ENCODE results near the gene NOD2. TPM values are rescaled to one million over a fixed set of nuclear protein-coding genes. Genes with fewer than 3 reads are reported as not detected.

The NOD2 gene
- total and polyA plus RNA-seq, 2 of the 13 experiments (the other 11 are each of a cell fraction or from before 2014, with no cell fraction given), result 0.27 to 0.81 TPM

DNA sequence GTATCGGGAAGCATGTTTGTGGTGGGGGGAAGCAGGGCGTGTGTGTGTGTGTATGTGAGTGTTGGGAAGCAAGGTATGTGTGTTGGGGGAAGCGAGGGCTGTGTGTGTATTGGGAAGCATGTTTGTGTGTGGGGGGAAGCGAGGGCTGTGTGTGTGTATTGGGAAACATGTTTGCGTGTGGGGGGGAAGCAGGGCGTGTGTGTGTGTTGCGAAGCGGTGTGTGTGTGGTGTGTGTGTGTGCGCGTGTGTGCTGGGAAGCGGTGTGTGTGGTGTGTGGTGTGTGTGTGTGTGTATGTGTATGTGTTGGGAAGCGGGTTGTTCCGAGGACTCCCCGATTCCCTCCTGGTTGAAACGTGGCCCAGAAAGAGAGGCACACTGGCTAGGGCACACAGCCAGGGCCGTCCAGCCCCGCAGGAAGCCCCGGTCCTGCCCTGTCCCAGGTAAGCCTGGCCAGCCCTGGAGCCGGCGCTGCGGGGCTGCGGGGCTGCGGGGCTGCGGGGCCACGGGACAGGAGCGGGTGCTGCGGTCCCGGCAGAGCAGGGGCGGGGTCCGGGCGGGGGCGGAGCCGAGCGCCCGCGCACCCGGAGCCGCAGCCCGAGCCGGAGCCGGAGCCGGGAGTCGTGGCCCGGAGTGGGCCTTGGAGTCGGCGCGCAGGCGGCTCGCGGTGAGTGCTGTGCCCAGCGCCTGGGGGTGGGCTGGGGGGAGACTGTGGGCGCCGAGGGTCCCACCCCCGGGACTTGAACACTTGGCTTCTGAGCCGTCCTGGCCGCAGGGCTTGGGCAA is at the start of gene NOD2 (continued):
- no peak for TF ChIP-seq ZNF138 (CRISPR knock-in tag; IDR thresholded peaks at IDR 0.05; ENCODE audit: low read depth)
- TF ChIP-seq ZNF251 (CRISPR knock-in tag; IDR thresholded peaks at IDR 0.05), result no peak
- TF ChIP-seq NFIC (IDR thresholded peaks at IDR 0.05; ENCODE audit: low read length), result no peak
- TF ChIP-seq, protein P1, sequence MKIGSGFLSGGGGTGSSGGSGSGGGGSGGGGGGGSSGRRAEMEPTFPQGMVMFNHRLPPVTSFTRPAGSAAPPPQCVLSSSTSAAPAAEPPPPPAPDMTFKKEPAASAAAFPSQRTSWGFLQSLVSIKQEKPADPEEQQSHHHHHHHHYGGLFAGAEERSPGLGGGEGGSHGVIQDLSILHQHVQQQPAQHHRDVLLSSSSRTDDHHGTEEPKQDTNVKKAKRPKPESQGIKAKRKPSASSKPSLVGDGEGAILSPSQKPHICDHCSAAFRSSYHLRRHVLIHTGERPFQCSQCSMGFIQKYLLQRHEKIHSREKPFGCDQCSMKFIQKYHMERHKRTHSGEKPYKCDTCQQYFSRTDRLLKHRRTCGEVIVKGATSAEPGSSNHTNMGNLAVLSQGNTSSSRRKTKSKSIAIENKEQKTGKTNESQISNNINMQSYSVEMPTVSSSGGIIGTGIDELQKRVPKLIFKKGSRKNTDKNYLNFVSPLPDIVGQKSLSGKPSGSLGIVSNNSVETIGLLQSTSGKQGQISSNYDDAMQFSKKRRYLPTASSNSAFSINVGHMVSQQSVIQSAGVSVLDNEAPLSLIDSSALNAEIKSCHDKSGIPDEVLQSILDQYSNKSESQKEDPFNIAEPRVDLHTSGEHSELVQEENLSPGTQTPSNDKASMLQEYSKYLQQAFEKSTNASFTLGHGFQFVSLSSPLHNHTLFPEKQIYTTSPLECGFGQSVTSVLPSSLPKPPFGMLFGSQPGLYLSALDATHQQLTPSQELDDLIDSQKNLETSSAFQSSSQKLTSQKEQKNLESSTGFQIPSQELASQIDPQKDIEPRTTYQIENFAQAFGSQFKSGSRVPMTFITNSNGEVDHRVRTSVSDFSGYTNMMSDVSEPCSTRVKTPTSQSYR (CRISPR knock-in tag; IDR thresholded peaks at IDR 0.05; ENCODE audit: borderline replicate concordance), result no peak
- TF ChIP-seq ZNF770 (CRISPR knock-in tag; IDR thresholded peaks at IDR 0.05), result no peak
- TF ChIP-seq EED (CRISPR knock-in tag; IDR thresholded peaks at IDR 0.05), result no peak
- TF ChIP-seq ZNF549 (CRISPR knock-in tag; IDR thresholded peaks at IDR 0.05), result no peak
- TF ChIP-seq SCMH1 (CRISPR knock-in tag; IDR thresholded peaks at IDR 0.05; ENCODE audit: borderline replicate concordance), result no peak
- no peak for TF ChIP-seq RFX3 (CRISPR knock-in tag; IDR thresholded peaks at IDR 0.05)
- TF ChIP-seq GATAD2A (CRISPR knock-in tag; IDR thresholded peaks at IDR 0.05), result no peak
- no peak for TF ChIP-seq NPAS2 (CRISPR knock-in tag; IDR thresholded peaks at IDR 0.05; ENCODE audit: borderline replicate concordance)
- no peak for TF ChIP-seq KDM4B (CRISPR knock-in tag; IDR thresholded peaks at IDR 0.05)
- TF ChIP-seq ZNF513 (CRISPR knock-in tag; conservative IDR thresholded peaks at IDR 0.05), result no peak
- no peak for TF ChIP-seq ZNF792 (CRISPR knock-in tag; IDR thresholded peaks at IDR 0.05)
- TF ChIP-seq, protein P2, sequence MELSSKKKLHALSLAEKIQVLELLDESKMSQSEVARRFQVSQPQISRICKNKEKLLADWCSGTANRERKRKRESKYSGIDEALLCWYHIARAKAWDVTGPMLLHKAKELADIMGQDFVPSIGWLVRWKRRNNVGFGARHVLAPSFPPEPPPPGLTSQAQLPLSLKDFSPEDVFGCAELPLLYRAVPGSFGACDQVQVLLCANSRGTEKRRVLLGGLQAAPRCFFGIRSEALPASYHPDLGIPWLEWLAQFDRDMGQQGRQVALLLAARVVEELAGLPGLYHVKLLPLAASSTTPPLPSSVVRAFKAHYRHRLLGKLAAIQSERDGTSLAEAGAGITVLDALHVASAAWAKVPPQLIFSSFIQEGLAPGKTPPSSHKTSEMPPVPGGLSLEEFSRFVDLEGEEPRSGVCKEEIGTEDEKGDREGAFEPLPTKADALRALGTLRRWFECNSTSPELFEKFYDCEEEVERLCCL (CRISPR knock-in tag; IDR thresholded peaks at IDR 0.05; ENCODE audit: borderline replicate concordance), result no peak
- TF ChIP-seq, protein P3, sequence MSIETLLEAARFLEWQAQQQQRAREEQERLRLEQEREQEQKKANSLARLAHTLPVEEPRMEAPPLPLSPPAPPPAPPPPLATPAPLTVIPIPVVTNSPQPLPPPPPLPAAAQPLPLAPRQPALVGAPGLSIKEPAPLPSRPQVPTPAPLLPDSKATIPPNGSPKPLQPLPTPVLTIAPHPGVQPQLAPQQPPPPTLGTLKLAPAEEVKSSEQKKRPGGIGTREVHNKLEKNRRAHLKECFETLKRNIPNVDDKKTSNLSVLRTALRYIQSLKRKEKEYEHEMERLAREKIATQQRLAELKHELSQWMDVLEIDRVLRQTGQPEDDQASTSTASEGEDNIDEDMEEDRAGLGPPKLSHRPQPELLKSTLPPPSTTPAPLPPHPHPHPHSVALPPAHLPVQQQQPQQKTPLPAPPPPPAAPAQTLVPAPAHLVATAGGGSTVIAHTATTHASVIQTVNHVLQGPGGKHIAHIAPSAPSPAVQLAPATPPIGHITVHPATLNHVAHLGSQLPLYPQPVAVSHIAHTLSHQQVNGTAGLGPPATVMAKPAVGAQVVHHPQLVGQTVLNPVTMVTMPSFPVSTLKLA (IDR thresholded peaks at IDR 0.05), result no peak
- no peak for TF ChIP-seq HNRNPUL1 (IDR thresholded peaks at IDR 0.05; ENCODE audit: low read depth, low read length)
- TF ChIP-seq TBX2 (CRISPR knock-in tag; IDR thresholded peaks at IDR 0.05; ENCODE audit: borderline replicate concordance), result no peak
- TF ChIP-seq MXI1 (IDR thresholded peaks at IDR 0.05; ENCODE audit: borderline replicate concordance, low read depth, low read length), result no peak
- no peak for TF ChIP-seq RFXAP (CRISPR knock-in tag; IDR thresholded peaks at IDR 0.05; ENCODE audit: borderline replicate concordance)
- no peak for TF ChIP-seq CCAR2 (optimal IDR thresholded peaks at IDR 0.05; ENCODE audit: low read depth, low read length)
- no peak for TF ChIP-seq NBN (conservative IDR thresholded peaks at IDR 0.05)

Measured in HepG2 (cell line).